Astrocyte of the spinal cord (primary cell): ENCODE measurements around the gene GPR150.

Source experiments
- DNase-seq: peaks from one replicate; pipeline ENCODE4 v3.0.0; 2011; ENCODE audit warnings: low read depth, low spot score
- H3K4me3 ChIP-seq: 2 replicates; pipeline ENCODE4 v1.5.1; 2011; ENCODE audit warnings: low read depth, mild to moderate bottlenecking, low read length, moderate library complexity
- in situ Hi-C: cut with HindIII; loops from 2 replicates; pipeline ENCODE4 v1.10.0; 2017; ENCODE audit warnings: low sequenced_read_pairs
- TF ChIP-seq, protein P1 (sequence below): IDR thresholded peaks from 2 replicates; pipeline ENCODE4 v1.5.1; 2012; ENCODE audit warnings: low read depth, mild to moderate bottlenecking, low read length, inconsistent platforms

The GPR150 gene

DNA sequence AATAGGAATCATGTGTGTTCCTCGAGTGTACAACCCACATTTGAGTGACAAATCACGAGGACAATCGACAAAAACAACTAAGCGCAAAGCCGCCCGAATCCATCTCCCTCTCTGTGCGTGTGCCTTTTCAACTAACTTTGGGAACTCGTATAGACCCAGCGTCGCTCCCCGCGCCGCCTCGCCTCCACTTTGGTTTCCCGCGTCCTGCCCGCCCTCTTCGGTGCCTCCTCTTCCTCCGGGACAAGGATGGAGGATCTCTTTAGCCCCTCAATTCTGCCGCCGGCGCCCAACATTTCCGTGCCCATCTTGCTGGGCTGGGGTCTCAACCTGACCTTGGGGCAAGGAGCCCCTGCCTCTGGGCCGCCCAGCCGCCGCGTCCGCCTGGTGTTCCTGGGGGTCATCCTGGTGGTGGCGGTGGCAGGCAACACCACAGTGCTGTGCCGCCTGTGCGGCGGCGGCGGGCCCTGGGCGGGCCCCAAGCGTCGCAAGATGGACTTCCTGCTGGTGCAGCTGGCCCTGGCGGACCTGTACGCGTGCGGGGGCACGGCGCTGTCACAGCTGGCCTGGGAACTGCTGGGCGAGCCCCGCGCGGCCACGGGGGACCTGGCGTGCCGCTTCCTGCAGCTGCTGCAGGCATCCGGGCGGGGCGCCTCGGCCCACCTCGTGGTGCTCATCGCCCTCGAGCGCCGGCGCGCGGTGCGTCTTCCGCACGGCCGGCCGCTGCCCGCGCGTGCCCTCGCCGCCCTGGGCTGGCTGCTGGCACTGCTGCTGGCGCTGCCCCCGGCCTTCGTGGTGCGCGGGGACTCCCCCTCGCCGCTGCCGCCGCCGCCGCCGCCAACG lies at the start of gene GPR150:
GPR150 (plus strand) TSS at position 58 of the 840 bp plus-strand sequence; CDS start at position 247, 189 bp downstream.
- in situ Hi-C loops, result no loop called here

DNA sequence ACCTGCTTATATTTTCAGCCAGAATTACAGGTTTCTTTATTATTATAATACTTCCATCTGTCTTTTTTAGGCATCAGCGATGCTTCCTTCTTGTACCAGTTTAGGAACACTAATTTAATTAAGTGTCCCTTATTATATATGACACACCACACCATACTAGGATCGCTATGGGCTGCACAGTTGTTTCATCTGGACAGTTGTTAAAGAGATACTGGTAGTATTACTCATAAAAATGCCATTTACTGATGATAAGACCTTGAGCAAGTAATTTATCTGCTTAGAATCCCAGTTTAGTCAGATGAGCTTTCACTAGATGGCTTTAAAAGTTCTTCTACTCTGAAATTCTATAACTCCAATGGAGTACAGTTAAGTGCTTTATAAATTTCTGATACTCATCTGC lies 47.9 kb upstream of the GPR150 start:
- H3K4me3 ChIP-seq, result no peak overlapping the region
- in situ Hi-C loops, result no loop called here
- TF ChIP-seq, protein P1, sequence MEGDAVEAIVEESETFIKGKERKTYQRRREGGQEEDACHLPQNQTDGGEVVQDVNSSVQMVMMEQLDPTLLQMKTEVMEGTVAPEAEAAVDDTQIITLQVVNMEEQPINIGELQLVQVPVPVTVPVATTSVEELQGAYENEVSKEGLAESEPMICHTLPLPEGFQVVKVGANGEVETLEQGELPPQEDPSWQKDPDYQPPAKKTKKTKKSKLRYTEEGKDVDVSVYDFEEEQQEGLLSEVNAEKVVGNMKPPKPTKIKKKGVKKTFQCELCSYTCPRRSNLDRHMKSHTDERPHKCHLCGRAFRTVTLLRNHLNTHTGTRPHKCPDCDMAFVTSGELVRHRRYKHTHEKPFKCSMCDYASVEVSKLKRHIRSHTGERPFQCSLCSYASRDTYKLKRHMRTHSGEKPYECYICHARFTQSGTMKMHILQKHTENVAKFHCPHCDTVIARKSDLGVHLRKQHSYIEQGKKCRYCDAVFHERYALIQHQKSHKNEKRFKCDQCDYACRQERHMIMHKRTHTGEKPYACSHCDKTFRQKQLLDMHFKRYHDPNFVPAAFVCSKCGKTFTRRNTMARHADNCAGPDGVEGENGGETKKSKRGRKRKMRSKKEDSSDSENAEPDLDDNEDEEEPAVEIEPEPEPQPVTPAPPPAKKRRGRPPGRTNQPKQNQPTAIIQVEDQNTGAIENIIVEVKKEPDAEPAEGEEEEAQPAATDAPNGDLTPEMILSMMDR, result no peak
- DNase-seq, result no peak

More for the DNA sequence above, at the start of gene GPR150:
- peak within 1 kb of the TSS; percentile 45 for H3K4me3 ChIP-seq
- TF ChIP-seq, protein P1, result no peak
- DNase-seq, result peak; percentile 23

DNA sequence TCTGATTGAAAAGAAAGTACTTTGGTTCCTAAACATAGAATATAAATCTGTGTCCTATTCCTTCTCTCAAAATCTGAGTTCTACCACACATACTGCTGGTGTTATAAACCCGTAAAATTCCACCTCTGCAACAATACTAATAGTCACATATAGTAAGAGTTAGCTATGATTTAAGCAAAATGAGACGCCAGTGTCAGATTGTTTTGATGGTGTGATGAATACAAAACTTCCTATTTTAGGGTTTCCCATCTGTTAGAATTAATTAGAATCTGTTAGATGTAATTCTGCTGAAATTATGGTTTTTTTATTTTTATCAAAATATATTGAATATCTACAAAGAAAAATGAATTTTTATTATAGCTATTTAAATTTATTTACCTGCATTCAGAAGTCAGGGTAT lies 38.3 kb upstream of the GPR150 start:
- TF ChIP-seq, protein P1, result no peak
- no peak for DNase-seq
- no peak overlapping the region for H3K4me3 ChIP-seq
- in situ Hi-C loops, result no loop called here

DNA sequence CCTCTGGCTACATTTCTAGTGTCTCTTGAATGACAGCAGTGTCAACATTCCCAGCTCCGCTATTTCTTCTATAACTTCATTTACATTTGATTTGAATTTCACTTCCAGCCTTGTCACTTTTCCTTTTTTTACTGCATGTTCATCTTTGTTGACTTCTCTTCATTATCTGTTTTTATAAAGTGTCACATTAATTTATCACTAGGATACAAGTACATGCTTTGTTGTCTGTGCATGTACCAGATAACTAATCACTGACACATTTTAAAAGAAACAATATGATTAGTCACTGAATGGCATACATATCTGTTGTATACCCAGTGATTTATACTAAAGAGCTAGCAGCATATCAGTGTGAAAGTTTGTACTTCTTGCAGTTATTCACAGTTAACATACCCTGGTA lies 35.9 kb upstream of the GPR150 start:
- in situ Hi-C loops, result no loop called here
- H3K4me3 ChIP-seq, result no peak overlapping the region
- DNase-seq, result no peak
- TF ChIP-seq, protein P1, result no peak

DNA sequence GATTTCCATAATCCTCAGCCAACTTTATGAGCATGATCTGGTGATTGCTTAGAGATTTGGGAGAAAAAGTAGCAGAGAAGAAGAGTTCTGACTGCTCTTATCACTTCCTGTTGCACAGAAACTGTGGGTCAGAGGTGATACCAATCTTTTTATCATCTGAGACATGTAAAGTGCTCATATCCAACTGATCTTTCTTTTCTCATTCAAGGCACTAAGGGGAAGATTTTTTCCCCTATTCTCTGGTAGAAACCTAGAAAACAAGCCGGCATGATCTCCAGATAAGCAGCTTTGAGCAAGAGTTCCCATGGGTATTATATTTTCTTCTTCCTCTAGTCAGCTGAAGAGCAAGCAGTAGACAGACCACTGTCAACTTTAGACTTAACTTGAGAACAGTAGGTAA lies 29.0 kb upstream of the GPR150 start:
- H3K4me3 ChIP-seq, result no peak overlapping the region
- DNase-seq, result peak; percentile 1
- TF ChIP-seq, protein P1, result no peak
- in situ Hi-C loops, result no loop called here

DNA sequence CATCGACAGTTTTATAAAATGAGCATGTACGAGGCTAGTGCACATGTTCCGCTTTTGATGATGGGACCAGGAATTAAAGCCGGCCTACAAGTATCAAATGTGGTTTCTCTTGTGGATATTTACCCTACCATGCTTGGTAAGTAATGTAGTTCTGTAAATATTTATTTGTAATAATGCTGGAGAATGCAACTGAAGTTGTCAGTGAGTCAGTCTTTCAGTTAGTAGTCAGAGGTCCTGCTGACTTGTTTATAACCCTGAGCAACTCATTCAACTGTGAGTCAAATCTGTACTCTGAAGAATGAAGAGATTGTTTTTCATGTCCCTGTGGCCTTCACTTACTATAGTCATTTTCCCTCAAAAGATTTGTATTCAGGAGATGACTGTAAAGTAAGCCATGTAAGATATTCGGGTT lies 28.4 kb upstream of the GPR150 start:
- in situ Hi-C loops, result no loop called here
- peak; percentile 78 for DNase-seq
- TF ChIP-seq, protein P1, result no peak
- no peak overlapping the region for H3K4me3 ChIP-seq
